HepG2 (cell line): Measurements from ENCODE around the gene ELOVL5. TPM values are rescaled to one million over a fixed set of nuclear protein-coding genes. Genes with fewer than 3 reads are reported as not detected.

Source experiments
- DMAP1 ChIP-seq: IDR thresholded peaks from 2 replicates; pipeline ENCODE4 v1.6.1; 2016
- FOXJ3 ChIP-seq: sonication (generic); formaldehyde crosslinking; IDR thresholded peaks from 2 replicates; pipeline ENCODE4 v1.4.0; 2020; ENCODE audit warnings: missing genetic modification reagents, mild to moderate bottlenecking, borderline replicate concordance
- HCFC1 ChIP-seq: fragments of 150-350 bp; IDR thresholded peaks from 2 replicates; pipeline ENCODE4 v1.6.1; 2014; ENCODE audit warnings: low read depth, low read length
- HMG20A ChIP-seq: IDR thresholded peaks from 2 replicates; pipeline ENCODE4 v1.6.1; 2016; ENCODE audit warnings: borderline replicate concordance
- MAFG ChIP-seq: sonication (generic); formaldehyde crosslinking; IDR thresholded peaks from 2 replicates; pipeline ENCODE4 v1.5.1; 2020; ENCODE audit warnings: mild to moderate bottlenecking, missing genetic modification reagents
- MBD4 ChIP-seq: IDR thresholded peaks from 2 replicates; pipeline ENCODE4 v1.6.1; 2012; ENCODE audit warnings: low read length, inconsistent platforms, borderline replicate concordance
- SUZ12 ChIP-seq: fragments of 150-350 bp; IDR thresholded peaks from 2 replicates; pipeline ENCODE4 v1.6.1; 2014; ENCODE audit warnings: low read depth, low read length
- ZFP36L2 ChIP-seq: sonication (generic); formaldehyde crosslinking; IDR thresholded peaks from 2 replicates; pipeline ENCODE4 v1.4.0; 2020; ENCODE audit warnings: missing genetic modification reagents
- ZNF33B ChIP-seq: sonication (generic); formaldehyde crosslinking; IDR thresholded peaks from 2 replicates; pipeline ENCODE4 v1.5.1; 2020; ENCODE audit warnings: mild to moderate bottlenecking, missing genetic modification reagents
- polyA plus RNA-seq, 8 experiments: library from polyadenylated mRNA; depleted of rRNA in 3 of 8; stranded (reverse) in 7 of 8; unstranded in 1 of 8; fragments of >200 nt; fragmentation: Illumina TruSeq in 4 of 8; extraction: Trizol in 4 of 8; gene quantifications; 2 replicates each; pipeline versions ENCODE4 v1.2.1 to v1.2.3, GENCODE V29; 2011 to 2016; ENCODE audit warnings: low read depth in 4 of 8, missing spikeins in 1 of 8, mixed read lengths in 1 of 8; ENCODE audit not compliant: insufficient read depth in 1 of 8
- total RNA-seq, 5 experiments: library from RNA; depleted of rRNA; stranded (reverse); fragments of >200 nt; fragmentation: Illumina TruSeq; extraction: Trizol; gene quantifications; 2 replicates each; pipeline ENCODE4 v1.2.3, GENCODE V29; 2016; ENCODE audit warnings: low read depth in 1 of 5
- TF ChIP-seq, protein P1 (sequence below): IDR thresholded peaks from 2 replicates; pipeline ENCODE4 v1.6.1; 2016
- TF ChIP-seq, protein P2 (sequence below): sonication (generic); IDR thresholded peaks from 2 replicates; pipeline ENCODE4 v1.6.1; 2016; ENCODE audit warnings: low read depth, borderline replicate concordance
- TF ChIP-seq, protein P3 (sequence below): sonication (generic); formaldehyde crosslinking; IDR thresholded peaks from 2 replicates; pipeline ENCODE4 v1.5.0; 2020; ENCODE audit warnings: missing genetic modification reagents

The ELOVL5 gene
- total and polyA plus RNA-seq, 2 of the 13 experiments (the other 11 are each of a cell fraction or from before 2014, with no cell fraction given) = 50.1 to 72.4 TPM

DNA sequence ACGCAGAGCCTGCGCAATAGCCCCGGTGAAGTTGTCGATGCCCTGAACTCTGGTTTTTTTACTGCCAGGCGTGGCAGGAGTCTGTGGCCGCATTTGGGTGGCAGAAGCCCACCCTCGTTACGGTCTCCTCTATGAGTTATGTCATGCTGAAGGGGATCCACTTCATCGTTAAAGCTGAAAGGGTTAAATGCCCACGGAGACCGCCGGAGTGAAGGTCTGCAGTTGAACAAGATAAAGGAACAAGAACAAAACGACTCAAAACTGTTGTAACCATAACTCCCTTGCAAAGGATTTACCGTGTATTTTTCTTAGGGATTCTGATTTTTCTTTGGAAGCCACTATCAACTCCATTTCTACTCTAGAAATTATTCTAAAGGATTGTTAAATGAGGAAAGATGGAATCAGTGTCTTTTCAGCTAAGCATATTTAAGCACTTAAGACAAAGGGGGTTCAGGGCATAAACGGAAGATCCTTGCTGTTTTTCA is 501 bp upstream of the ELOVL5 start (continued):
- TF ChIP-seq, protein P1, sequence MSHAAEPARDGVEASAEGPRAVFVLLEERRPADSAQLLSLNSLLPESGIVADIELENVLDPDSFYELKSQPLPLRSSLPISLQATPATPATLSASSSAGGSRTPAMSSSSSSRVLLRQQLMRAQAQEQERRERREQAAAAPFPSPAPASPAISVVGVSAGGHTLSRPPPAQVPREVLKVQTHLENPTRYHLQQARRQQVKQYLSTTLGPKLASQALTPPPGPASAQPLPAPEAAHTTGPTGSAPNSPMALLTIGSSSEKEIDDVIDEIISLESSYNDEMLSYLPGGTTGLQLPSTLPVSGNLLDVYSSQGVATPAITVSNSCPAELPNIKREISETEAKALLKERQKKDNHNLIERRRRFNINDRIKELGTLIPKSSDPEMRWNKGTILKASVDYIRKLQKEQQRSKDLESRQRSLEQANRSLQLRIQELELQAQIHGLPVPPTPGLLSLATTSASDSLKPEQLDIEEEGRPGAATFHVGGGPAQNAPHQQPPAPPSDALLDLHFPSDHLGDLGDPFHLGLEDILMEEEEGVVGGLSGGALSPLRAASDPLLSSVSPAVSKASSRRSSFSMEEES (CRISPR knock-in tag) = no peak
- TF ChIP-seq ZNF33B (CRISPR knock-in tag) = no peak
- TF ChIP-seq, protein P2, sequence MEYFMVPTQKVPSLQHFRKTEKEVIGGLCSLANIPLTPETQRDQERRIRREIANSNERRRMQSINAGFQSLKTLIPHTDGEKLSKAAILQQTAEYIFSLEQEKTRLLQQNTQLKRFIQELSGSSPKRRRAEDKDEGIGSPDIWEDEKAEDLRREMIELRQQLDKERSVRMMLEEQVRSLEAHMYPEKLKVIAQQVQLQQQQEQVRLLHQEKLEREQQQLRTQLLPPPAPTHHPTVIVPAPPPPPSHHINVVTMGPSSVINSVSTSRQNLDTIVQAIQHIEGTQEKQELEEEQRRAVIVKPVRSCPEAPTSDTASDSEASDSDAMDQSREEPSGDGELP = no peak
- TF ChIP-seq FOXJ3 (CRISPR knock-in tag) = no peak; the same call in 1 of the 2 replicates
- peak; percentile 26; the same call in 1 of the 2 replicates for TF ChIP-seq DMAP1 (CRISPR knock-in tag)
- TF ChIP-seq HCFC1 = no peak
- no peak for TF ChIP-seq MAFG (CRISPR knock-in tag)
- TF ChIP-seq HMG20A (CRISPR knock-in tag) = no peak
- no peak for TF ChIP-seq ZFP36L2
- no peak for TF ChIP-seq SUZ12
- no peak for TF ChIP-seq MBD4
- TF ChIP-seq, protein P3, sequence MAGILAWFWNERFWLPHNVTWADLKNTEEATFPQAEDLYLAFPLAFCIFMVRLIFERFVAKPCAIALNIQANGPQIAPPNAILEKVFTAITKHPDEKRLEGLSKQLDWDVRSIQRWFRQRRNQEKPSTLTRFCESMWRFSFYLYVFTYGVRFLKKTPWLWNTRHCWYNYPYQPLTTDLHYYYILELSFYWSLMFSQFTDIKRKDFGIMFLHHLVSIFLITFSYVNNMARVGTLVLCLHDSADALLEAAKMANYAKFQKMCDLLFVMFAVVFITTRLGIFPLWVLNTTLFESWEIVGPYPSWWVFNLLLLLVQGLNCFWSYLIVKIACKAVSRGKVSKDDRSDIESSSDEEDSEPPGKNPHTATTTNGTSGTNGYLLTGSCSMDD = no peak
